NB4 (cell line): Measurements from ENCODE around the gene CBX3.

Experiments
- CTCF ChIP-seq: IDR thresholded peaks from one replicate; pipeline ENCODE4 v1.5.1; 2012; ENCODE audit warnings: low read depth, low read length
- MAX ChIP-seq: IDR thresholded peaks from 2 replicates; pipeline ENCODE4 v1.6.1; 2011; ENCODE audit warnings: low read depth, low read length
- MYC ChIP-seq: IDR thresholded peaks from 2 replicates; pipeline ENCODE4 v1.6.1; 2011; ENCODE audit warnings: low read depth, low read length
- POLR2A ChIP-seq: IDR thresholded peaks from 2 replicates; pipeline ENCODE4 v1.6.1; 2011; ENCODE audit warnings: mild to moderate bottlenecking; ENCODE audit not compliant: insufficient read length; ENCODE audit errors: extremely low read depth

GRCh38 chr7:26169271-26169670 lies 32.3 kb upstream of the CBX3 start:
- TF ChIP-seq CTCF: no peak
- no peak for TF ChIP-seq POLR2A
- no peak for TF ChIP-seq MYC
- TF ChIP-seq MAX: no peak
